NCI-H69 (cell line): Measurements from ENCODE around the gene GNG12.
A peak's percentile ranks its signal among the peaks of the same experiment; 100 is the strongest.

Experiments used
- DNase-seq: peaks from one replicate; lab custom pipeline; 2025; lab: John Stamatoyannopoulos, UW

GNG12 gene

GRCh38 chr1:67705735-67706453 lies 127.4 kb downstream of the GNG12 start:
- no peak for DNase-seq

GRCh38 chr1:67704351-67704750 lies 128.9 kb downstream of the GNG12 start:
- DNase-seq: no peak

GRCh38 chr1:67701876-67702275 lies 131.4 kb downstream of the GNG12 start:
- no peak for DNase-seq

- DNase-seq: peak; percentile 93
Observed at GRCh38 chr1:67700692-67701410, 132.4 kb downstream of the GNG12 start.

- peak; percentile 63 for DNase-seq
Observed at GRCh38 chr1:67700220-67700619, 133.0 kb downstream of the GNG12 start.

- DNase-seq: no peak
Observed at GRCh38 chr1:67696708-67697107, 136.6 kb downstream of the GNG12 start.

GRCh38 chr1:67695963-67696362 lies 137.3 kb downstream of the GNG12 start:
- DNase-seq: no peak

- DNase-seq: peak; percentile 71
Observed at GRCh38 chr1:67691712-67692111, 141.6 kb downstream of the GNG12 start.

- no peak for DNase-seq
Observed at GRCh38 chr1:67690411-67690810, 142.9 kb downstream of the GNG12 start.

GRCh38 chr1:67690018-67690363 lies 143.3 kb downstream of the GNG12 start:
- DNase-seq: no peak

- peak; percentile 33 for DNase-seq
Observed at GRCh38 chr1:67689267-67690017, 143.8 kb downstream of the GNG12 start.

GRCh38 chr1:67688526-67689219 lies 144.6 kb downstream of the GNG12 start:
- no peak for DNase-seq

GRCh38 chr1:67687649-67688048 lies 145.6 kb downstream of the GNG12 start:
- no peak for DNase-seq

GRCh38 chr1:67687198-67687545 lies 146.1 kb downstream of the GNG12 start:
- DNase-seq: no peak

GRCh38 chr1:67686267-67687197 lies 146.7 kb downstream of the GNG12 start:
- DNase-seq: peak; percentile 75

- DNase-seq: peak; percentile 73
Observed at GRCh38 chr1:67685558-67686266, 147.6 kb downstream of the GNG12 start.

GRCh38 chr1:67685067-67685557 lies 148.2 kb downstream of the GNG12 start, which contains the start of gene GADD45A:
Gene GADD45A (plus strand): TSS chr1:67685201. CDS start chr1:67685495, 294 bp downstream.
- peak; percentile 98 for DNase-seq

GRCh38 chr1:67684526-67685066 lies 148.7 kb downstream of the GNG12 start:
- no peak for DNase-seq

GRCh38 chr1:67683766-67684525 lies 149.3 kb downstream of the GNG12 start:
- DNase-seq: peak; percentile 79
